Measurements from ENCODE around the gene SYNJ1. TPM values are rescaled to one million over a fixed set of nuclear protein-coding genes. Genes with fewer than 3 reads are reported as not detected.
A peak's percentile ranks its signal among the peaks of the same experiment; 100 is the strongest.

Gene SYNJ1
- total and polyA plus RNA-seq, 2 of the 13 experiments (the other 11 are each of a cell fraction or from before 2014, with no cell fraction given) = 2.0 to 2.7 TPM

DNA sequence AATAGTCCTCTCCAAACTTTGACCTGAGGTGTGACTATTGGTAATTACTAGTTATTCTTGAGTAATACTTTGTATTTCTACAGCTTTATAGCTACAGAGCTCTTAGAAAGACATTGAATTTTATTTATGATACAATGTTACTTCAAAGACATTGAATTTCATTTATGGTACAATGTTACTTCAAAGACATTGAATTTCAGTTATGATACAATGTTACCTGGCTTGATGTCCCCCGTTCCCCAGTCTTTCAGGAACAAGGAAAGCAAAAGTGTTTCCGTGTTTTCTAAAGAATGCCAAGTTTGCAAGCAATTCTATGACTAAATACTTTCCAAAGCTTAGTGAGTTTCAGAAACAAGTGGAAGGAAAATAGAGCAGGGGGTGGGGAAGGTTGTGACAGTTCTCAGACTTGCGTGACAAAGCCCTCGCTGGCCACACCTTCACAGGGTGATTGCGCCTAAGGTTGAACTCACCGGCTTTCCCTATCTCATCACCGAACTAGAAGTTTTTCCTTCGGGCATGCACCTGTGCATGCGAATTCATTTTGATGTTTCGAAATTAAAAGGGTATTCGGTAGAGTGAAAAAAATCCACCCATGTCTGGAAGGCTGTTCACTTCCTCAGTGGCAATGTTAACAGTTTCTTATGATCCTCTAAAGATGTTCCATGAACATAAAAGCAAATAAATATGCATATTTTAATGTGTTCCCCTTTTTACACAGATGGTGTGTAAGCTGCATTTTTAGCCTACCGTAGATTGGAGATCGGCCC is 44.7 kb upstream of the SYNJ1 start (continued):
- no peak for TF ChIP-seq ZNF607 (CRISPR knock-in tag; IDR thresholded peaks at IDR 0.05; ENCODE audit: borderline replicate concordance)
- TF ChIP-seq EHMT2 (IDR thresholded peaks at IDR 0.05; ENCODE audit: borderline replicate concordance, low read depth, low read length) = 0 out of 2 replicates have a peak, but pooled peaks have one; percentile 1
- TF ChIP-seq POLR2AphosphoS2 (IDR thresholded peaks at IDR 0.05; ENCODE audit: low read depth, low read length) = no peak
- TF ChIP-seq ZNF629 (CRISPR knock-in tag; conservative IDR thresholded peaks at IDR 0.05) = no peak
- TF ChIP-seq KLF11 (CRISPR knock-in tag; IDR thresholded peaks at IDR 0.05) = no peak
- TF ChIP-seq, protein P1, sequence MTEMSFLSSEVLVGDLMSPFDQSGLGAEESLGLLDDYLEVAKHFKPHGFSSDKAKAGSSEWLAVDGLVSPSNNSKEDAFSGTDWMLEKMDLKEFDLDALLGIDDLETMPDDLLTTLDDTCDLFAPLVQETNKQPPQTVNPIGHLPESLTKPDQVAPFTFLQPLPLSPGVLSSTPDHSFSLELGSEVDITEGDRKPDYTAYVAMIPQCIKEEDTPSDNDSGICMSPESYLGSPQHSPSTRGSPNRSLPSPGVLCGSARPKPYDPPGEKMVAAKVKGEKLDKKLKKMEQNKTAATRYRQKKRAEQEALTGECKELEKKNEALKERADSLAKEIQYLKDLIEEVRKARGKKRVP (CRISPR knock-in tag; IDR thresholded peaks at IDR 0.05) = no peak
- TF ChIP-seq ADNP (CRISPR knock-in tag; IDR thresholded peaks at IDR 0.05) = no peak
- TF ChIP-seq TMF1 (CRISPR knock-in tag; IDR thresholded peaks at IDR 0.05; ENCODE audit: low read depth) = no peak
- TF ChIP-seq, protein P2, sequence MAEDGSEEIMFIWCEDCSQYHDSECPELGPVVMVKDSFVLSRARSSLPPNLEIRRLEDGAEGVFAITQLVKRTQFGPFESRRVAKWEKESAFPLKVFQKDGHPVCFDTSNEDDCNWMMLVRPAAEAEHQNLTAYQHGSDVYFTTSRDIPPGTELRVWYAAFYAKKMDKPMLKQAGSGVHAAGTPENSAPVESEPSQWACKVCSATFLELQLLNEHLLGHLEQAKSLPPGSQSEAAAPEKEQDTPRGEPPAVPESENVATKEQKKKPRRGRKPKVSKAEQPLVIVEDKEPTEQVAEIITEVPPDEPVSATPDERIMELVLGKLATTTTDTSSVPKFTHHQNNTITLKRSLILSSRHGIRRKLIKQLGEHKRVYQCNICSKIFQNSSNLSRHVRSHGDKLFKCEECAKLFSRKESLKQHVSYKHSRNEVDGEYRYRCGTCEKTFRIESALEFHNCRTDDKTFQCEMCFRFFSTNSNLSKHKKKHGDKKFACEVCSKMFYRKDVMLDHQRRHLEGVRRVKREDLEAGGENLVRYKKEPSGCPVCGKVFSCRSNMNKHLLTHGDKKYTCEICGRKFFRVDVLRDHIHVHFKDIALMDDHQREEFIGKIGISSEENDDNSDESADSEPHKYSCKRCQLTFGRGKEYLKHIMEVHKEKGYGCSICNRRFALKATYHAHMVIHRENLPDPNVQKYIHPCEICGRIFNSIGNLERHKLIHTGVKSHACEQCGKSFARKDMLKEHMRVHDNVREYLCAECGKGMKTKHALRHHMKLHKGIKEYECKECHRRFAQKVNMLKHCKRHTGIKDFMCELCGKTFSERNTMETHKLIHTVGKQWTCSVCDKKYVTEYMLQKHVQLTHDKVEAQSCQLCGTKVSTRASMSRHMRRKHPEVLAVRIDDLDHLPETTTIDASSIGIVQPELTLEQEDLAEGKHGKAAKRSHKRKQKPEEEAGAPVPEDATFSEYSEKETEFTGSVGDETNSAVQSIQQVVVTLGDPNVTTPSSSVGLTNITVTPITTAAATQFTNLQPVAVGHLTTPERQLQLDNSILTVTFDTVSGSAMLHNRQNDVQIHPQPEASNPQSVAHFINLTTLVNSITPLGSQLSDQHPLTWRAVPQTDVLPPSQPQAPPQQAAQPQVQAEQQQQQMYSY (CRISPR knock-in tag; IDR thresholded peaks at IDR 0.05) = no peak
- no peak for TF ChIP-seq PRMT3 (CRISPR knock-in tag; IDR thresholded peaks at IDR 0.05; ENCODE audit: borderline replicate concordance, low read depth)
- no peak for TF ChIP-seq ISL2 (CRISPR knock-in tag; IDR thresholded peaks at IDR 0.05)
- TF ChIP-seq ONECUT2 (CRISPR knock-in tag; IDR thresholded peaks at IDR 0.05) = no peak
- TF ChIP-seq HNF4A (CRISPR knock-in tag; IDR thresholded peaks at IDR 0.05) = no peak
- no peak for TF ChIP-seq CREB1 (IDR thresholded peaks at IDR 0.05)
- TF ChIP-seq CREB1 (CRISPR knock-in tag; IDR thresholded peaks at IDR 0.05) = no peak
- TF ChIP-seq GTF3A (CRISPR knock-in tag; conservative IDR thresholded peaks at IDR 0.05) = no peak
- 0 out of 2 replicates have a peak, but pooled peaks have one; percentile 7 for TF ChIP-seq KDM5A (IDR thresholded peaks at IDR 0.05; ENCODE audit: borderline replicate concordance, low read length)
- no peak for TF ChIP-seq DNMT1 (CRISPR knock-in tag; IDR thresholded peaks at IDR 0.05)
- TF ChIP-seq NFYB (CRISPR knock-in tag; IDR thresholded peaks at IDR 0.05) = no peak
- TF ChIP-seq GZF1 (CRISPR knock-in tag; IDR thresholded peaks at IDR 0.05) = no peak
- TF ChIP-seq, protein P3, sequence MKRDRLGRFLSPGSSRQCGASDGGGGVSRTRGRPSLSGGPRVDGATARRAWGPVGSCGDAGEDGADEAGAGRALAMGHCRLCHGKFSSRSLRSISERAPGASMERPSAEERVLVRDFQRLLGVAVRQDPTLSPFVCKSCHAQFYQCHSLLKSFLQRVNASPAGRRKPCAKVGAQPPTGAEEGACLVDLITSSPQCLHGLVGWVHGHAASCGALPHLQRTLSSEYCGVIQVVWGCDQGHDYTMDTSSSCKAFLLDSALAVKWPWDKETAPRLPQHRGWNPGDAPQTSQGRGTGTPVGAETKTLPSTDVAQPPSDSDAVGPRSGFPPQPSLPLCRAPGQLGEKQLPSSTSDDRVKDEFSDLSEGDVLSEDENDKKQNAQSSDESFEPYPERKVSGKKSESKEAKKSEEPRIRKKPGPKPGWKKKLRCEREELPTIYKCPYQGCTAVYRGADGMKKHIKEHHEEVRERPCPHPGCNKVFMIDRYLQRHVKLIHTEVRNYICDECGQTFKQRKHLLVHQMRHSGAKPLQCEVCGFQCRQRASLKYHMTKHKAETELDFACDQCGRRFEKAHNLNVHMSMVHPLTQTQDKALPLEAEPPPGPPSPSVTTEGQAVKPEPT (CRISPR knock-in tag; IDR thresholded peaks at IDR 0.05; ENCODE audit: low read depth) = no peak
- no peak for TF ChIP-seq ZNF367 (CRISPR knock-in tag; IDR thresholded peaks at IDR 0.05; ENCODE audit: borderline replicate concordance)
- TF ChIP-seq ZNF724P (CRISPR knock-in tag; IDR thresholded peaks at IDR 0.05; ENCODE audit: borderline replicate concordance) = no peak
